GM11168 (cell line): ENCODE measurements around the gene LYPD6.

Experiments used
- in situ Hi-C: fragments of 300-500 bp; cut with MboI; formaldehyde crosslinking; loops from one replicate; pipeline ENCODE4 v1.12.0; 2022; ENCODE audit warnings: low sequenced_read_pairs; ENCODE audit not compliant: unreplicated experiment

The LYPD6 gene

DNA sequence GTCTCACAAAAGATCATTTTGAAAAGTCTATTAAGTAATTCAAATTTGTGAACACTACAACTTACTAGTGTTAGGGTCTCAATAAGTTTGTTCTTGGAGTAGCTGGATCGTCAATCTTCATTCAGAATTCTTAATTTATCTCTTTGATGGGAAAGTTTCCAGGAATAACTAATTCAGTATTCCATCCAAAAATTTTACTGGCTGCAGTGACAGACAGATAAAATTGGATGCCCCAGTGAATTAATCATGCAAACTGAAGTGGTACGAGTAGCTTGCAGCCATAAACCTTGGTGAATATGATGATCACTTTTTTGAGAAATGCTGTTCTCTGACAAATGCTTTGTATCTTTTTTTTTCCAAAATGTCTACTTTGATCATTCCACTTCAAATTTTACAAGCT lies 112.8 kb downstream of the LYPD6 start:
- in situ Hi-C loops, result no loop called here

DNA sequence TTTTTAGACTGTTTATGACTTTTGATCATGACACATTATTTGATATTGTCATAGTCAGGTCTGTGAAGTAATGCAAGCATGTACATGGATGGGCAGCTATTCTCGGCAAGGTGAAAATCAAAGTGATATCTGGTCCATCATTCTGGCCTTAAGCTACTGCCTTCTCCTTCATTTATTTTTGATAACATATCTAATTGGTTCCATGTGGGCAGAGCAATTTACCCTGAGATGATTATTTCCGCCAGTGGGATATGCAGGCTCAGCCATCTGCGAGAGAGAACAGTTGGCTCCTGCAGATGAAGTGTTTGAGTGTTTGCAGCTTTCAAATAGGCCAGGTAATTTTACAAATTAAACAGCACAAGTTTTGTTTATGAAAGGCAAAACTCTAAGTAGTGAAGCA lies 116.4 kb downstream of the LYPD6 start:
- in situ Hi-C loops, result no loop called here

GRCh38 chr2:149448315-149448714 lies 117.9 kb downstream of the LYPD6 start:
- in situ Hi-C loops, result no loop called here

GRCh38 chr2:149449017-149449416 lies 118.6 kb downstream of the LYPD6 start:
- in situ Hi-C loops, result no loop called here

- in situ Hi-C loops, result no loop called here
Observed at GRCh38 chr2:149451417-149452165, 121.2 kb downstream of the LYPD6 start.

- in situ Hi-C loops, result no loop called here
Observed at GRCh38 chr2:149456285-149456684, 125.9 kb downstream of the LYPD6 start.

DNA sequence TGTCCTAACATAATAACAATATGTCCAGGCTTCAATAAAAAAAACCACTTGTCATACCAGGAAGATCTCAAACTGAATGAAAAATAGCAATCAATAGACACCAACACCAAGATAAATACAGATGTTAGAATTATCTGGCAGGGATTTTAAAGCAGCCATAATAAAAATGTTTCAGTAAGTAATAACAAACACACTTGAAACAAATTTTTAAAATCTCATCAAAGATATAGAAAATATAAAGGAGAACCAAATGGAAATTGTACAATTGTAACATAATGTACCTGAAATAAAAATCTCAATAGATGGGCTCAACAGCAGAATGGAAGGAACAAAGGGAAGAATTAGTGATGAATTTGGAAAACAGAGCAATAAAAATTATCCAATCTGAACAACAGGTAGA lies 128.1 kb downstream of the LYPD6 start:
- in situ Hi-C loops, result no loop called here

- in situ Hi-C loops, result no loop called here
Observed at GRCh38 chr2:149463328-149464002, 133.1 kb downstream of the LYPD6 start.

GRCh38 chr2:149464396-149464795 lies 134.0 kb downstream of the LYPD6 start:
- in situ Hi-C loops, result no loop called here

DNA sequence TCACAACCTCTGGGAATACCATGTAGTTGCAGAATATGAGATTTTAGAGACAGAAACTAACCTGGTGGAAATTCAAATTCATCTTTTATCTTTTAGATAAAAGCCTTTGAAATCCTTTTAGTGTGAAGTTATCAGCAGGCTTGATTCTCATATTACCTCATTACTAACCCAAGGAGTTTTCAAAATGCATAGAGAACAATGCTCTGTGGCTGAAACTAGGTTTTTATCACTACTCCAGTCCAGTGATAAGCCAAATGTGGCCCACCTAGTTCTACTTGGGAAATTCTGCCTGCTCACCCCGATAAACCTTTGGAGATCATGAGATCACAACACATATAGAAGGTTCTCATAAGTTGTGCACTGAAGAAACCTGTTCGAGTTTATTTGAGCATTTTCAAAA lies 135.5 kb downstream of the LYPD6 start:
- in situ Hi-C loops, result no loop called here

DNA sequence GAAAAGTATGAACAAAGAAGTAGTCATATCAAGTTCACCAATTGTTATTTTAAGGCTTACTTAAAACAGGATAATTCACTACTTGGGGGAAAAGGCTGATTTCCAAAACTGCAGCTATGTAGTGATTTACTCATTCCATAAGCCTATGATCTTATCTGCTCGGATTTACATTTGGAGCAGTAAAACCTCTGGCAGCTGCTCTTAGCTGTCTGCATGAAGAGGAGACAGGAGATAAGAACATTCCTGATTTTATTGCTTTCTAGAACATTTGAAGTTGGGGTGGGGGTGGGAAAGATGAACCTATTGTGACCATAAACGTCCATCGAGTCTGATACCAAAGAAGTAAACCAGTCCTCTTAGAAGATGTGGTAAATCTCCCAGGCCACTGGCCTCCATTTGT lies 136.2 kb downstream of the LYPD6 start:
- in situ Hi-C loops, result no loop called here

GRCh38 chr2:149467436-149467835 lies 137.0 kb downstream of the LYPD6 start:
- in situ Hi-C loops, result no loop called here

GRCh38 chr2:149468636-149469035 lies 138.2 kb downstream of the LYPD6 start:
- in situ Hi-C loops, result no loop called here

DNA sequence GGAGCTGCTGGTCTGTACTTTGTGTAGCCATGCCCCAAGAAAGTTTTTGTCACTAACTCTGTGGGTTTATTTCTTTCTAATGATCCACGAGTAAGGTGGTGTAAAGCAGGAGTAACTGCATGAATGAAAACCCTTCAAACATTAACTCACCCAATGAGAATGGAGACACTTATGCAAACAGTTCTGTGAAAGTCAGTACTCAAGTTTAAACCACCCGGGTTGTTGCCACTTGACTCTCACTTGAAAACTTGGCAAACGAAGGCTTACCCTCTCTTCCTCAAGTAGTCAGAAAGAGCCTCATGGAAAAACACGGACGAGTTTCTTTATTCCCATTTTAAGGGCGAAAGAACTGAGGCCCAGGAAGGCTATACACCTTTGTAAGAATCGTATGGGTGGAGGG lies 139.7 kb downstream of the LYPD6 start:
- in situ Hi-C loops, result no loop called here

DNA sequence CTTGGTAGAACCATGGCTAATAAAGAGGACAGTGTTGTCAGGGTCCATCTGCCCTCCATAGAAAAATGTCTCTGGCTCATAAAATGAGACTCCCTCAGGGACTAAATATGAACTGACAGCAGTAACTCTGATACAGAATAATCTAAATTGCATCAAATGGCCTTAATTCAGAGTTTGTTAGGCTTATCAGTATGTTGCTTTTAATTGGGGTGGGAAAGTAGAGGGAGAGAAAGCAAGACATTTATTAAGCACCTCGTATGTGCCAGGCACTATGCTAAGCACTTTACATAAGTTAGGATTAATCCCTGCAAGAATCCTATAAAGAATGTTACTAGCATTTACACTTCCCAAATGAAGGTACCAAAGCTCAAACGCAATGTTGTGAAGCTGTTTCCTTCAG lies 142.0 kb downstream of the LYPD6 start:
- in situ Hi-C loops, result no loop called here

GRCh38 chr2:149473068-149473467 lies 142.7 kb downstream of the LYPD6 start:
- in situ Hi-C loops, result no loop called here

DNA sequence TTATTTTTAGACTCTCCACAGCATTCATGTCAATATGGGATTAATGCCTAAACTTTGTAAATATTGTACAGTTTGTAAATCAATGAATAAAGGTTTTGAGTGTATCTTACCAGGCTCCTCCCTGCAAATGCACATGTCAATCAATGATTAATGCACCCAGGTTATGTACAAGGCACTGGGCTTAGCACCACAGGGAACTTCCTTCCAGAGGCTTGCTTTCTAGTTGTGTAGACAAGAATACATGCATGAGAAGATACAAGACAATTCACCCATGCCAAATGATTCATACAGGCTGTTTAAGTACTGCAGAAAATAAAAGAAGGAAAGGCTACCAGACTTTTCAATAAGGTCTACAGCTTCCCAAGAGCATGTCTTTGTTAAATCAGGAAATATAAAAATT lies 143.1 kb downstream of the LYPD6 start:
- in situ Hi-C loops, result no loop called here

DNA sequence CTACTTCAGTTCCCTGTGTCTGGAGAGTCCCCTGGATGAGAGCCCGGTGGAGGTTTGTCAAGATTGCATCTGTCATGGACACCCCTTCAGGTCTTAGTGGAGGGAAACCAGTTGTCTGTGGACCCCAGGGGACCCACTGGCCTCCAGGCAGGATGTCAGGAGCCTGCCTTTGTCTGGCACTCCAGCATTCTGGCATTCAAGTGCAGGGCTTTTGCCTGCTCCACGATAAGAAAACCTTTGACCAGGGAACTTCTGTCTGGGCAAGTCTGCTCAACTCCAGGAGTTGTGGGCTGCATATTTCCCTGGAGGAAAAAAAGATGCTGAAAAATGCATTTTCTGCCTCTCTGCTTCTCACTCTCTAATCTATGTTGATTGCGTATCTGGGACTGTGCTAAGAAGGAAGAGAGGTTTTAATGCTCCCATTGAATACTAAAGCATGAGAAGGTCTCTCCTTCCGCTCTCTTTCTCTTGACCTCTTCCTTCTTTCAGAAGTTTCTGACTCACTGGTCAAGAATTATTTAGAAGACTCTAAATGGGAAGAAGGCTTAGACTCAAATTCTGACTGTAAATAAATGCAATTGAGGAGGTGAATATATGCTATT lies 152.7 kb downstream of the LYPD6 start:
- in situ Hi-C loops, result no loop called here

DNA sequence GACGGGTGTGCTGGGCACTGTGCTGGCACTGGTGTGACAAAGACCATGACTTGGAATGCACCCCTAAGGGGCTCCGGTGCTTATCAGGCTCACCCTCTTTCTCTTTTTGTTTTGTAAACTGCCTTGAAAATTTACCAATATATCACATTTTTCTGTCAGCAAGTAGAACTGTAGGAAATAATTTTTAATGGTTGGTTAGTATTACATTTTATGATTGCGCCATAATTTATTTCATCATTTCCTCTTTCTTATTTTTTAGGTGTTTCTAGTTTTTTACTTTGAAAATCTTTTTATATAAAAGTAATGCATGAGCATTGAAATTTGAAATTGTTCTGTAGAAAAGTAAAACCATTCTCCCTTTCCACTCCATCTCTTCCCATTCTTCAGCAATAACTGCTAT lies 156.3 kb downstream of the LYPD6 start:
- in situ Hi-C loops, result no loop called here

DNA sequence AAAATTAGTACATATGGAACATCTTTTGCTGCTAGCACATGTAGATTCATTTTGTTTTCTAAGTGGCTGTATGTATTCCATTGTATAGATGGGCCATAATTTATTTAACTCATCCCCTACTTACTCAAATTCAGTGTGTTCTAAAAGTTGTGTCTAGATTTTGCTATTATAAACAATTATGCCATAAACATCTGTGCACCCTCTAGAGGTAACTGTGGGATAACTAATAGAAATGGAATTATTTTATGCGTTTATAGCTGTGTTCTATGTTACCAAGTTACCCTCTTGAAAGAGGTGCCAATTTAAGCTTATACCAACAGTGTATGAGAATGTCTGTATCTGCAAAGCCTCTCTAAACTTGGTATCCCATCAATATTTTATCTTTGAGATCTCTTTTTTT lies 156.8 kb downstream of the LYPD6 start:
- in situ Hi-C loops, result no loop called here

GRCh38 chr2:149488706-149489440 lies 158.5 kb downstream of the LYPD6 start:
- in situ Hi-C loops, result no loop called here
